HS-5 (cell line): ENCODE data around the gene ENOX1.
"Not testable (repeated sequence)": the region's sequence is repeated elsewhere in the genome, so short reads cannot be mapped to it uniquely, and the experiment has no call there.

Source experiments
- DNase-seq: peaks from one replicate; pipeline ENCODE4 v3.0.0-alpha.2; 2012; ENCODE audit warnings: low read depth

ENOX1 gene

GRCh38 chr13:43786766-43787517, at the start of gene ENOX1:
Gene ENOX1, minus strand, starts transcription at chr13:43786972.
- no peak for DNase-seq

- DNase-seq = no peak
These were observed 48.9 kb upstream of the ENOX1 start for GRCh38 chr13:43835701-43836100.

- DNase-seq = no peak
These were observed 44.3 kb upstream of the ENOX1 start for GRCh38 chr13:43831088-43831487.

- DNase-seq = no peak
These were observed 43.7 kb upstream of the ENOX1 start for GRCh38 chr13:43830497-43830881.

GRCh38 chr13:43824656-43825055, 37.9 kb upstream of the ENOX1 start:
- DNase-seq = not testable (repeated sequence)

GRCh38 chr13:43822969-43823368, 36.2 kb upstream of the ENOX1 start:
- no peak for DNase-seq

- DNase-seq = no peak
These were observed 29.7 kb upstream of the ENOX1 start for GRCh38 chr13:43816401-43816889.

- DNase-seq = no peak
These were observed 28.4 kb upstream of the ENOX1 start for GRCh38 chr13:43815204-43815603.

GRCh38 chr13:43808676-43809075, 21.9 kb upstream of the ENOX1 start:
- DNase-seq = no peak

- DNase-seq = no peak
These were observed 18.9 kb upstream of the ENOX1 start for GRCh38 chr13:43805681-43806128.

GRCh38 chr13:43805071-43805468, 18.3 kb upstream of the ENOX1 start:
- peak; percentile 72 for DNase-seq

GRCh38 chr13:43804461-43805070, 17.8 kb upstream of the ENOX1 start:
- no peak for DNase-seq

- DNase-seq = no peak
These were observed 15.7 kb upstream of the ENOX1 start for GRCh38 chr13:43802511-43802910.

- no peak for DNase-seq
These were observed 14.1 kb upstream of the ENOX1 start for GRCh38 chr13:43800828-43801227.

GRCh38 chr13:43799191-43799590, 12.4 kb upstream of the ENOX1 start:
- DNase-seq = no peak

- DNase-seq = no peak
These were observed 11.1 kb upstream of the ENOX1 start for GRCh38 chr13:43797869-43798268.

- no peak for DNase-seq
These were observed 10.4 kb upstream of the ENOX1 start for GRCh38 chr13:43797159-43797558.

- no peak for DNase-seq
These were observed 7.6 kb upstream of the ENOX1 start for GRCh38 chr13:43794416-43794815.

- DNase-seq = no peak
These were observed 5.5 kb upstream of the ENOX1 start for GRCh38 chr13:43792076-43792881.

- DNase-seq = no peak
These were observed 1.2 kb upstream of the ENOX1 start for GRCh38 chr13:43787997-43788396.

- DNase-seq = no peak
These were observed 733 bp upstream of the ENOX1 start for GRCh38 chr13:43787518-43787891.

- DNase-seq = no peak
These were observed 353 bp downstream of the ENOX1 start for GRCh38 chr13:43786472-43786765.
